NCI-H2107 treated with DMSO at 0.1 percent for 48 hours (cell line): ENCODE results near the gene PDE4D.

Experiments
- DNase-seq: peaks from one replicate; lab custom pipeline; 2025; ENCODE audit not compliant: unreplicated experiment; lab: John Stamatoyannopoulos, UW

Gene PDE4D

GRCh38 chr5:59661954-59662615 is 231.4 kb downstream of the PDE4D start:
- DNase-seq, result no peak

GRCh38 chr5:59661311-59661710 is 232.2 kb downstream of the PDE4D start:
- no peak for DNase-seq

GRCh38 chr5:59660737-59661136 is 232.8 kb downstream of the PDE4D start:
- peak; percentile 17 for DNase-seq

DNA sequence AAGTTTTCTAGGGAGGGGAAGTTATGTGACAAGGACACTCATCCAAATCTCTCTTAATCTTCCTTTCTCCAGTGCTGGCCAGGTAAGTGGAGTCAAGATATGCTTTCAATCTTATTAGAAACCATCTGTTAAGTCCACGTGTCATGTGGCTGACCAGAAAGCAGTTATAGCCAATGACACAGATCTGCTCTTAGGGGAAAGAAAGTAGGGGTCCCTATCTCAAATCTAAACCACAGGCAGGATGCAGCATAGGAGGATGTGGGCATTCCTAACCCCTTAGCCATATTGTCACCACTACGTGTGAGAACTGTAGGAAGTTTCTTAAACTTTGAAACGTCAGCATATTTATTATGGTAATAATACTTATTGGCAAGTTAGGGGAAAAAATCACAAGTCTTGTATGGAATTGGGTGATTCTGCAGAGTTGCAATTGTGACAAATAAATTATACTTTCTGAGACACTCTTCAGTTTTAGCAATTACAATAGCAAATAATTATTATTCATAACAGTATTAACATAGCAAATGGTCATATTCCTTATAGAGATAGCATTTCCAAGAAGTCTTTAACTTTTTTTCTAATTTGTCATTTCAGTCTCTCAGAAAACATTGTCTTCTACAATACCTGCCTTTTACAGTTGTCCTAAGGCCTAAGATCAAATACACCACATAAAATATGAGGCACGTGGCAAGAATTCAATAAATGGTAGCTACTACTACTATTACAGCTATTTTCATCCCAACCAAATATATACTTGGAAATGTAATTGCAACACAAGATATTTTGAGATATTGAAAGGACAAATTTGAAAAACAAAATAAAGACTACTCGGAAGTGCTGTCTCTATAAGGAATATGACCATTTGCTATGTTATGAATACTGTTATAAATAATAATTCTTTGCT is 236.9 kb downstream of the PDE4D start:
- no peak for DNase-seq

GRCh38 chr5:59655693-59656309 is 237.7 kb downstream of the PDE4D start:
- DNase-seq, result no peak

GRCh38 chr5:59654691-59655090 is 238.8 kb downstream of the PDE4D start:
- no peak for DNase-seq

DNA sequence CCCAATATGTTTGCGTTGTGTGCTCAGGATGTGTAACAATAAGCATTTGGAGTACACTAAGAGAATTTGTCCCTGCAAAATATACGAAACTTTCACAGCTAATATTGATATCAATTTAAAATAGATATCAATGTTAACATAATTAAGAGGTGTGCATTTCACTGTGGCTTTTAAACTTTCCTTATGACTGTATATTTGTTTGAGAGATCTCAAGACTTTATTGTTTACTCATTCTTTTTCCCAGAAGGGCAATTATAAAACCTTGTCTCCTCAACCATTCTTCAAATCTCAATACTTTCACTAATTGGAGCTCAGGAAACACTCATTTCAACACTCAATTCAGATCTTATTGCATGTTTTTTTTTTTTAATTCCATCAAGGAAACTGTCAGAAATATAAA is 241.1 kb downstream of the PDE4D start:
- DNase-seq, result no peak

- no peak for DNase-seq
Measured at GRCh38 chr5:59648949-59649921, 244.3 kb downstream of the PDE4D start.

DNA sequence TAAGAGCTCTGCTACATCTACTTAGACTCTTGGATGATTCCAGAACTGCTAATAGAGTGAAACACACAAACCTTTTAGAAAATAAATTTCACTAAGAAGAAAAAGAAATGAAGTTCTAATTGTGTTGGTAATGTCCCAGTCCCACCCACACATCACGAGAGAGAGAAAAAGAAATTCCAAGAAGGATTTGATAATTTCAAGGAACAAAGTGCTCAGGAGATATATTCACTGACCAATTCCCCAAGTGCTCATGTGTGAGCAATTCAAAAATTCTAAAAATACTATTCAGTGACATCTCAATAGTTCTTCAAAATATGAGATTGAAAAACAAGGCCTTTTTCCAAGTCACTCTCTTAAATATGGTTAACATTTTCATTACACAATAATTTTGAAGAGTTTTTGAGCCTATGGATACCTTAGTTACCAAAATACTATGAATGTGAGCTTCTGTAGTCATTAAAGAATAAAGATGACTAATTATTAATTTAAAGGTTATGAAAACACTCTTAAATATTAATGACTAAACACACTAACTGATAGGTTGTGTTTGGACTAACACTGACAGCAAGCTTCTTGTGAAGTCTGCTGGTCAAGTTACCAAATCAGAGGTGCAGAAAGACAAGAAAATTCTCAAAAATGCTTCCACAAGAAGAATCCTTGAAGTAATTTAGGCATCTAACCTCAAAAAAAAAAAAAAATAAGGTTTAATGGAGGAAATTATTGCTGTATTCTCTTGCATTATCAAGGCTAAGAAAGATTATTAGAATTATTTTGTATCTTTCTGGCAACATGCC is 245.3 kb downstream of the PDE4D start:
- DNase-seq, result no peak

GRCh38 chr5:59645380-59645779 is 248.1 kb downstream of the PDE4D start:
- DNase-seq, result no peak

GRCh38 chr5:59640411-59640810 is 253.1 kb downstream of the PDE4D start:
- DNase-seq, result no peak

DNA sequence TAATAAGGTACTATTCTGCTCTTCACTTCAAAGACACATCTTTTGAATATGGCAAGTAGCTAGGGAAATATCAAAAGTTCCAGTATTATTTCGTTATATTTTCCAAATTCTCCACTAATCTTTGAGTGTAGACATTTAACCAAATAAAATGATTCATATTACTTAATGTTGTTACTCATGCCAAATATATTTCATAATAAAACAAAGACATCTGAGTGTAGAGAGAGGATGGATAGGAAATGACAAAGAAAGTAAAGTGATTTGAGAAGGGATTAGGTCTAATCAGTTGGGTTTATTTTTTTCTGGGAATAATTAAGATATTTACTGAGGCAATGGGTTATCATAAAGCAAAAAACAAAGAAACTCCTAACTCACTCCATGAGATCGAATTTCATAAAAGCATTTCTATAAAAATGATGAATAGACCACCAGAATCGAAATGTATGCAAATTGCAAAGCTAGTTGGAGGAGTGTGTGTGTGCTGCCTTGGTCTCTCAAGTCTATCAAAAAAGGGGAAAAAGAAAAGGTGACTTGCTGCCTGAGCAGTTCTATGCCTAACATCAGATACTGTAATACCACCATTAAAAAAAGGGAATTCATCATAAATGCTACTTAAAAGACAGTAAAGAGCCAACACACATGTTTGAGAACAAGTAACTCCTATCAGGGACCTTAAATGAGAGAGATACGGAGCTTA is 255.5 kb downstream of the PDE4D start:
- DNase-seq, result no peak

DNA sequence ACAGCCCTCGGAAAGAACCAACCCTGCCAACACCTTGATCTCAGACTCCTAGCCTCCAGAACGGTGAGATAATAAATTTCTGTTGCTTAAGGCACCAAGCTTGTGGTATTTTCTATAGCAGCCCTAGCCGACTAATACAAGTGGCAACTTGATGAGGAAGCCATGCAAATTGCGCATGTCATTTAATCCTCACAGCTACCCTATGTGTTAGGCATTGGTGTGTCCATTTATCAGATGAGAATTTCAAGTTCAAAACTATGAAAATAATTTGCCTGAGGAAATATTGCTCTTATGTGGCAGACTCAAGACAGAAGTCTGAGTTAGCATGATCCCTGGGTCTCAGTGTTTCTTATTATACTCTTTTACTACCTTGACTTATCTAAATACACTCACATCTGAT is 264.0 kb downstream of the PDE4D start:
- DNase-seq, result no peak

GRCh38 chr5:59628062-59628828 is 265.3 kb downstream of the PDE4D start:
- DNase-seq, result no peak

DNA sequence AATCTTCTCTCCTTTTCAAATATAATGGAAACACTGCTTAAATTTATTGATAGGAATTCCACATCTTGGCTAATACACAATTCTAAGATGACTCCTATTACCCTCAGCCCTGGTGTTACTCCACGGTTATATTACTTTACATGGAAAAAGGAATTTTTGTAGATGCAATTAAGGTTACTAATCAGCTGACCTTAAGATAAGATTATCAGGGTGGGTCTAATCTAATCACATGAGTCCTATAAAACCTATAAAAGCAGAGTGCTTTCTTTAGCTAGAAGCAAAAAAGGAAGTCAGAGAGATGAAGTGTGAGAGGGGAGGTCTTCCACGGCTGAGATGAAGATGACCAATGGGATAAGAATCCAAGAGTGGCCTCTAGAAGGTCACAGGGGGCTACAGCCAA is 268.6 kb downstream of the PDE4D start:
- no peak for DNase-seq

DNA sequence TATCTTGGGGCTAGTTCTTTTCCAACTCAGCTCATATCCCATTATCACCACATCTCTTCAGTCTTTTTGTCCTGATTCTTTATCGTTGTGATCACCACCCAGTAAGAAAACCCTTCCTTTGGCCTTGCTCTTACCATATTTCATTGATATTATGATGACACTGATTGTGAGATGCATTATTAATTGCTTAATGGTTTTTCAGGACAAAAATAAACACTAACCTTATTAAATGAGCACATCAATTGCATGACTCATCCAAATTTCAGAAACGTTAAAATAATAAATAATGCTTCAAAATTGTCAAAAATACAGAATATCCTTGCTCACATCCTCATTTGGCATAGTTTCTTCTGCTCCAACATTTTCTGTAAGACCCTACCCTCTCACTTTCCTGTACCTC is 270.7 kb downstream of the PDE4D start:
- no peak for DNase-seq

DNA sequence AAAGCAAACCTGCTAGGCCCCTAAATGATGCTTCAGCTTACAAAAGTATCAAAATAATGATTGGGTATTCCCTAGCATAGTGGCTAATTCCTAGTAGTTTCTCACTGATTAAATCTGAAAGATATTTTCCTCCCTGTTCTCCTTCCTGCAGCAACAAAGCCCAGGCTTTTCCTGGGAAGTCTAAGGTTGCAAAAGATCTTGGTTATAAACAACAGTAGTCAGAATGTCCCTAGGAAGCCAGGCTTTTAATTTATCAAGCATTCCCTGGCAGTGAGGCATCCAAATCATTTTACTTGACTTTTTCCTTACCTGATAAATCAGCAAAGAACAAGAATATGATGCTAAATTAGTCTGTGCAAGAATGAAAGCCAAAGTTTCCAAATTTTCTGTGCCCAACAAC is 272.0 kb downstream of the PDE4D start:
- no peak for DNase-seq

- DNase-seq, result no peak
Measured at GRCh38 chr5:59620535-59621212, 272.9 kb downstream of the PDE4D start.
